Measurements from ENCODE around the gene CCDC116.
"Not testable (repeated sequence)": the region's sequence is repeated elsewhere in the genome, so short reads cannot be mapped to it uniquely, and the experiment has no call there.

The CCDC116 gene

GRCh38 chr22:21632237-21632895 lies at the start of gene CCDC116:
Gene CCDC116, plus strand, starts transcription at chr22:21632760. Its CDS starts 422 bp downstream, at chr22:21633182.
- in situ Hi-C loops (cut with MboI; ENCODE audit: low sequenced_read_pairs), result no loop called here
- DNase-seq (ENCODE audit: low spot score in 2 of 2), result peak; percentile 50 to 85
- Histone ChIP-seq H3K4me3 (no peak within 1 kb of the TSS), H3K27me3 (ENCODE audit: low read depth) (no peaks in the 10 kb centered on the region), H3K9me3 (no peaks in the 10 kb centered on the region), H3K36me3 (replicated peaks) (peaks cover 21% of the 10 kb centered on the region), H3K4me1 (peaks cover 17% of the 10 kb centered on the region)

- H3K9me3 ChIP-seq, result no peaks in the 10 kb centered on the region
- DNase-seq (ENCODE audit: low spot score in 2 of 2), result no peak
- no peaks in the 10 kb centered on the region for H3K4me1 ChIP-seq
- peaks cover 15% of the 10 kb centered on the region for H3K36me3 ChIP-seq (replicated peaks)
- H3K27me3 ChIP-seq (ENCODE audit: low read depth), result no peaks in the 10 kb centered on the region
- in situ Hi-C loops (cut with MboI; ENCODE audit: low sequenced_read_pairs), result no loop called here
- no peak overlapping the region for H3K4me3 ChIP-seq
Measured at GRCh38 chr22:21582801-21583740, 49.5 kb upstream of the CCDC116 start.

- Histone ChIP-seq H3K27me3 (ENCODE audit: low read depth) (no peaks in the 10 kb centered on the region), H3K4me3 (no peak overlapping the region), H3K9me3 (no peaks in the 10 kb centered on the region), H3K4me1 (no peaks in the 10 kb centered on the region), H3K36me3 (replicated peaks) (peaks cover 13% of the 10 kb centered on the region)
- in situ Hi-C loops (cut with MboI; ENCODE audit: low sequenced_read_pairs), result no loop called here
- DNase-seq (ENCODE audit: low spot score in 2 of 2), result no peak
Measured at GRCh38 chr22:21585389-21585788, 47.2 kb upstream of the CCDC116 start.

GRCh38 chr22:21587803-21588611 lies 44.6 kb upstream of the CCDC116 start:
- H3K27me3 ChIP-seq (ENCODE audit: low read depth), result no peaks in the 10 kb centered on the region
- DNase-seq (ENCODE audit: low spot score in 2 of 2), result no peak
- H3K4me3 ChIP-seq, result no peak overlapping the region
- no peaks in the 10 kb centered on the region for H3K9me3 ChIP-seq
- in situ Hi-C loops (cut with MboI; ENCODE audit: low sequenced_read_pairs), result no loop called here
- H3K4me1 ChIP-seq, result no peaks in the 10 kb centered on the region
- peaks cover 17% of the 10 kb centered on the region for H3K36me3 ChIP-seq (replicated peaks)

- H3K9me3 ChIP-seq, result no peaks in the 10 kb centered on the region
- peaks cover 31% of the 10 kb centered on the region for H3K36me3 ChIP-seq (replicated peaks)
- DNase-seq (ENCODE audit: low spot score in 2 of 2), result no peak
- H3K4me1 ChIP-seq, result no peaks in the 10 kb centered on the region
- in situ Hi-C loops (cut with MboI; ENCODE audit: low sequenced_read_pairs), result no loop called here
- no peak overlapping the region for H3K4me3 ChIP-seq
- H3K27me3 ChIP-seq (ENCODE audit: low read depth), result no peaks in the 10 kb centered on the region
Measured at GRCh38 chr22:21589396-21589795, 43.2 kb upstream of the CCDC116 start.

- Histone ChIP-seq H3K27me3 (ENCODE audit: low read depth) (no peaks in the 10 kb centered on the region), H3K4me3 (no peak overlapping the region), H3K36me3 (replicated peaks) (peaks cover 45% of the 10 kb centered on the region), H3K9me3 (no peaks in the 10 kb centered on the region), H3K4me1 (no peaks in the 10 kb centered on the region)
- DNase-seq (ENCODE audit: low spot score in 2 of 2), result no peak
- in situ Hi-C loops (cut with MboI; ENCODE audit: low sequenced_read_pairs), result no loop called here
Measured at GRCh38 chr22:21590809-21591641, 41.5 kb upstream of the CCDC116 start.

GRCh38 chr22:21591695-21592094 lies 40.9 kb upstream of the CCDC116 start:
- DNase-seq (ENCODE audit: low spot score in 2 of 2), result no peak
- Histone ChIP-seq H3K27me3 (ENCODE audit: low read depth) (no peaks in the 10 kb centered on the region), H3K4me1 (no peaks in the 10 kb centered on the region), H3K4me3 (no peak overlapping the region), H3K9me3 (no peaks in the 10 kb centered on the region), H3K36me3 (replicated peaks) (peaks cover 50% of the 10 kb centered on the region)
- in situ Hi-C loops (cut with MboI; ENCODE audit: low sequenced_read_pairs), result no loop called here

GRCh38 chr22:21592422-21592821 lies 40.1 kb upstream of the CCDC116 start:
- in situ Hi-C loops (cut with MboI; ENCODE audit: low sequenced_read_pairs), result no loop called here
- Histone ChIP-seq H3K9me3 (no peaks in the 10 kb centered on the region), H3K4me3 (no peak overlapping the region), H3K4me1 (no peaks in the 10 kb centered on the region; the same call in 1 of the 2 replicates), H3K36me3 (replicated peaks) (peaks cover 57% of the 10 kb centered on the region), H3K27me3 (ENCODE audit: low read depth) (no peaks in the 10 kb centered on the region)
- no peak for DNase-seq (ENCODE audit: low spot score in 2 of 2)

- in situ Hi-C loops (cut with MboI; ENCODE audit: low sequenced_read_pairs), result no loop called here
- no peaks in the 10 kb centered on the region for H3K9me3 ChIP-seq
- no peaks in the 10 kb centered on the region; the same call in 1 of the 2 replicates for H3K4me1 ChIP-seq
- no peaks in the 10 kb centered on the region for H3K27me3 ChIP-seq (ENCODE audit: low read depth)
- peaks cover 54% of the 10 kb centered on the region for H3K36me3 ChIP-seq (replicated peaks)
- H3K4me3 ChIP-seq, result no peak overlapping the region
- DNase-seq (ENCODE audit: low spot score in 2 of 2), result peak in 1 of 2 experiments; percentile 39
Measured at GRCh38 chr22:21593406-21594232, 38.9 kb upstream of the CCDC116 start.

- in situ Hi-C loops (cut with MboI; ENCODE audit: low sequenced_read_pairs), result no loop called here
- Histone ChIP-seq H3K4me1 (no peaks in the 10 kb centered on the region; the same call in 1 of the 2 replicates), H3K9me3 (no peaks in the 10 kb centered on the region), H3K4me3 (no peak overlapping the region), H3K36me3 (replicated peaks) (peaks cover 54% of the 10 kb centered on the region), H3K27me3 (ENCODE audit: low read depth) (no peaks in the 10 kb centered on the region)
- DNase-seq (ENCODE audit: low spot score in 2 of 2), result no peak
Measured at GRCh38 chr22:21594865-21595452, 37.6 kb upstream of the CCDC116 start.

GRCh38 chr22:21596356-21597135 lies 36.0 kb upstream of the CCDC116 start:
- H3K4me1 ChIP-seq; in situ Hi-C loops (cut with MboI; ENCODE audit: low sequenced_read_pairs); H3K27me3 ChIP-seq (ENCODE audit: low read depth); DNase-seq (ENCODE audit: low spot score in 2 of 2); H3K9me3 ChIP-seq; H3K4me3 ChIP-seq: not testable (repeated sequence)
- peaks cover 51% of the 10 kb centered on the region for H3K36me3 ChIP-seq (replicated peaks)
